M059J (cell line): ENCODE measurements around the gene NDNF. TPM values are rescaled to one million over a fixed set of nuclear protein-coding genes. Genes with fewer than 3 reads are reported as not detected.

Source experiments
- DNase-seq: peaks from one replicate; pipeline ENCODE4 v3.0.0-alpha.2; 2012; ENCODE audit warnings: low read depth
- total RNA-seq: library from RNA; depleted of rRNA; stranded (reverse); fragments of >200 nt; shearing (Covaris generic); gene quantifications from 2 replicates; pipeline ENCODE4 v1.2.3, GENCODE V29; 2014; rRNA removed

The NDNF gene
- total RNA-seq, 1 experiment from 2014 or later, result 0.37 TPM

GRCh38 chr4:121015421-121015820 lies 56.9 kb downstream of the NDNF start:
- DNase-seq, result no peak

- no peak for DNase-seq
These were observed 57.8 kb downstream of the NDNF start for GRCh38 chr4:121014544-121014943.

GRCh38 chr4:121011780-121012340 lies 60.5 kb downstream of the NDNF start:
- no peak for DNase-seq

GRCh38 chr4:121011138-121011537 lies 61.2 kb downstream of the NDNF start:
- no peak for DNase-seq

- DNase-seq, result no peak
These were observed 62.5 kb downstream of the NDNF start for GRCh38 chr4:121009578-121010478.

- no peak for DNase-seq
These were observed 64.7 kb downstream of the NDNF start for GRCh38 chr4:121007660-121008059.

GRCh38 chr4:121003863-121004262 lies 68.5 kb downstream of the NDNF start:
- no peak for DNase-seq

- no peak for DNase-seq
These were observed 76.9 kb downstream of the NDNF start for GRCh38 chr4:120995266-120996010.

- DNase-seq, result no peak
These were observed 77.8 kb downstream of the NDNF start for GRCh38 chr4:120994521-120994920.

GRCh38 chr4:120991885-120992284 lies 80.5 kb downstream of the NDNF start:
- no peak for DNase-seq

GRCh38 chr4:120990246-120990645 lies 82.1 kb downstream of the NDNF start:
- no peak for DNase-seq

Other genes with a start within 250 kb of the NDNF start
- gene PRDM5, start 149.8 kb downstream of the NDNF start, total RNA-seq, result 6.4 and 8.6 TPM in 2 replicates
- 0.10 TPM in 1 of 2 replicates, not detected in the other for gene TNIP3, start 91.8 kb upstream of the NDNF start, total RNA-seq